Activated CD8-positive, alpha-beta T cell treated with anti-CD3 and anti-CD28 coated beads for 36 hours (primary cell): ENCODE results near the gene FAM83C. TPM values are rescaled to one million over a fixed set of nuclear protein-coding genes. Genes with fewer than 3 reads are reported as not detected.

Experiments used
- ATAC-seq: fragments of 200-7000 bp; cut with Tn5 transposase; one replicate; pipeline ENCODE4 v1.10.0; 2021; ENCODE audit warnings: mild to moderate bottlenecking, moderate library complexity
- CTCF ChIA-PET: fragments of 350-600 bp; sonication (Branson Sonifier 250); formaldehyde crosslinking; loops from one replicate; lab custom pipeline; 2021; ENCODE audit warnings: antibody characterized with exemption; lab: Charles Lee
- POLR2A ChIA-PET: fragments of 350-600 bp; sonication (Branson Sonifier 250); formaldehyde crosslinking; loops from one replicate; lab custom pipeline; 2021; ENCODE audit warnings: antibody characterized with exemption; lab: Charles Lee
- DNase-seq: peaks from one replicate; pipeline ENCODE4 v3.0.0-alpha.2; 2020
- H3K27ac Mint-ChIP-seq: one replicate; pipeline ENCODE4 v1.8.0; 2021; ENCODE audit warnings: mild to moderate bottlenecking, mixed read lengths
- H3K27me3 Mint-ChIP-seq: one replicate; pipeline ENCODE4 v1.8.0; 2021; ENCODE audit warnings: mixed read lengths
- H3K36me3 Mint-ChIP-seq: one replicate; pipeline ENCODE4 v1.8.0; 2021; ENCODE audit warnings: low read depth, mixed read lengths
- H3K4me1 Mint-ChIP-seq: one replicate; pipeline ENCODE4 v1.8.0; 2021; ENCODE audit warnings: low read depth, mixed read lengths
- H3K4me3 Mint-ChIP-seq: one replicate; pipeline ENCODE4 v1.8.0; 2021; ENCODE audit warnings: mild to moderate bottlenecking, moderate library complexity, mixed read lengths
- H3K9me3 Mint-ChIP-seq: one replicate; pipeline ENCODE4 v1.8.0; 2021; ENCODE audit warnings: mixed read lengths
- intact Hi-C: fragments of 100-400 bp; cut with micrococcal nuclease; formaldehyde crosslinking; loops from one replicate; pipeline ENCODE4 v1.10.0; 2022
- total RNA-seq, 2 experiments: library from RNA; stranded (reverse); gene quantifications; one replicate each; pipeline ENCODE4 v1.2.3, GENCODE V29; 2021
- TF ChIP-seq, protein P1 (sequence below): fragments of 200-600 bp; IDR thresholded peaks from one replicate; pipeline ENCODE4 v1.8.0; 2022; ENCODE audit warnings: antibody characterized with exemption, mild to moderate bottlenecking

FAM83C gene
- total RNA-seq, 2 experiments from 2014 or later, result not detected

DNA sequence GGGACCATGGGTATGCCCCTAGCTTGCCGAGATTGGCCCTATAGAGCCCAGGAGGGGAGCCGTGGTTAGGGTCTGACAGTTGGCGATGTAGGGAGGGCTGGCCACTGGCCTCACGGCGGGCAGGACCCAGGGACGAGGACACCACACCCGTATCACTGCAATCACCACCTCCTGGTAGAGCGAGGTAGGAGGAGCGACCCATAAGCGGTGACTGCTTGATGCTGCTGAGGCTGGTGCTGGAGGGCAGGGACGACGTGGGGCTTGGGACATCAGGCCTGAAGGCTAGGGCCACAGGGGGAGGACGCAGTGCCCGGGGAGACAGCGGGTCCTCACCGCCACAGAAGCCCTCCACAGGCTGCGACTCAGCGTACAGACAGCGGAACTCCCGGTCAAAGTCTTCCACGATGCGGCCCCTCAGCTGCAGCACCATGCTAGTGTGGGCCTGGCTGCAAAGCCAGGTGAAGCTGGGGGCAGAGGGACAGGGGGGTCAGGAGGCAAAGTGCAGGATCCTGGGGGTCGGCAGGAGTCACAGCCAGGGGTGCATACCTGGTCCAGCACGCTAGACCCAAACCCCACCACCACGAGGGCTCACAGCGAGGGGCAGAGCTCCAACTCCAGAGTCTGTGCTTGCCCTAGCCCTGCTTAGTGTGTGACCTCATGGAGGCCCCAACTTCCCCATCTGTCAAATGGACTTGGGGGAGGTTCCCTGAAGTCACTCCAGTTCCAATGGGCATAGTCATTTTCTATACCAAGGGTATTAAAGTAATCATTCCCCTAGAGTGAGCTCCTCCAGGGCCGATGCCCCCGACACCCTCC, 4.5 kb downstream of the FAM83C start:
- Mint-ChIP-seq H3K27me3 (no peaks in the 10 kb centered on the region), H3K4me3 (no peak overlapping the region), H3K4me1 (peaks cover 22% of the 10 kb centered on the region), H3K9me3 (no peaks in the 10 kb centered on the region), H3K36me3 (peaks cover 10% of the 10 kb centered on the region), H3K27ac (no peak overlapping the region)
- ChIA-PET POLR2A (interaction anchor here (1.0 kb wide), 1 partner anchor 11 kb away, joined by 3 read pairs; no protein-coding TSS in a partner anchor), CTCF (interaction anchor here (1.0 to 2.8 kb wide), 3 partner anchors 15 to 176 kb away, joined by 3 to 13 read pairs (median 7); no protein-coding TSS in a partner anchor)
- ATAC-seq (no peak), DNase-seq (no peak)
- intact Hi-C loops, result no loop called here
- TF ChIP-seq, protein P1, sequence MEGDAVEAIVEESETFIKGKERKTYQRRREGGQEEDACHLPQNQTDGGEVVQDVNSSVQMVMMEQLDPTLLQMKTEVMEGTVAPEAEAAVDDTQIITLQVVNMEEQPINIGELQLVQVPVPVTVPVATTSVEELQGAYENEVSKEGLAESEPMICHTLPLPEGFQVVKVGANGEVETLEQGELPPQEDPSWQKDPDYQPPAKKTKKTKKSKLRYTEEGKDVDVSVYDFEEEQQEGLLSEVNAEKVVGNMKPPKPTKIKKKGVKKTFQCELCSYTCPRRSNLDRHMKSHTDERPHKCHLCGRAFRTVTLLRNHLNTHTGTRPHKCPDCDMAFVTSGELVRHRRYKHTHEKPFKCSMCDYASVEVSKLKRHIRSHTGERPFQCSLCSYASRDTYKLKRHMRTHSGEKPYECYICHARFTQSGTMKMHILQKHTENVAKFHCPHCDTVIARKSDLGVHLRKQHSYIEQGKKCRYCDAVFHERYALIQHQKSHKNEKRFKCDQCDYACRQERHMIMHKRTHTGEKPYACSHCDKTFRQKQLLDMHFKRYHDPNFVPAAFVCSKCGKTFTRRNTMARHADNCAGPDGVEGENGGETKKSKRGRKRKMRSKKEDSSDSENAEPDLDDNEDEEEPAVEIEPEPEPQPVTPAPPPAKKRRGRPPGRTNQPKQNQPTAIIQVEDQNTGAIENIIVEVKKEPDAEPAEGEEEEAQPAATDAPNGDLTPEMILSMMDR, result no peak

DNA sequence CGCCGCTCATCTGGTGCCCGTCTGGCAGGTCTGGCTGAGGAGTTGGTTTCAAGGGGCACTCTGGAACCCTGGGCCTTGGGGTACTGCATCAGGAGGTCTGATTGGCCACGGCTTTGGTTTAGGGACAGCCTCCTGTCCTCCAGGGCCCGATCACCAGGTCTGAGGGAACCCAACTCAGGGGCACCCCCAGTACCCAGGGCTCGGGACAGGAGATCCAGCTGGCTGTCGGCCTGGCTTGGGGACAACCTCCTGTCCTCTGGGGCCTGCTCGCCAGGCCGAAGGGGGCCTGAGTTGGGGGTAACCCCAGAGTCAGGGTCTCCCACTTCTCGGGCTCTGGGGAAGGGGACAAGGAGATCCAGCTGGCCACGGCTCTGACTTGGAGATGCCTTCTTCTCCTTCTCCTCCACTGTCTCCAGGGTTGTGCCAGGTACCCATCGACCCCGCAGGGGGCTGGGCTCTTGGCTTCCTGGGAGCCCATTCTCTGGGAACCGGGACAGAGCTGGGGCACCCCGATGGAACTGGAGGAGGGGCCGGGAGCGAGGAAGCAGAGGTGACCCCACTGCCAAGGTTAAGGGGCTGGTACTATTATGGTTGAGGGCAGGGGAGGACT, 5.2 kb downstream of the FAM83C start:
- Mint-ChIP-seq H3K27me3 (no peaks in the 10 kb centered on the region), H3K36me3 (peaks cover 15% of the 10 kb centered on the region), H3K4me1 (peaks cover 27% of the 10 kb centered on the region), H3K4me3 (no peak overlapping the region), H3K9me3 (no peaks in the 10 kb centered on the region), H3K27ac (no peak overlapping the region)
- ATAC-seq (no peak), DNase-seq (no peak)
- intact Hi-C loops, result no loop called here
- ChIA-PET CTCF (interaction anchor here (1.7 kb wide), 1 partner anchor 17 kb away, joined by 7 read pairs; no protein-coding TSS in a partner anchor), POLR2A (interaction anchor here (0.6 to 1.2 kb wide), 3 partner anchors 12 to 675 kb away, joined by 3 read pairs; no protein-coding TSS in a partner anchor)
- TF ChIP-seq, protein P1, result no peak

DNA sequence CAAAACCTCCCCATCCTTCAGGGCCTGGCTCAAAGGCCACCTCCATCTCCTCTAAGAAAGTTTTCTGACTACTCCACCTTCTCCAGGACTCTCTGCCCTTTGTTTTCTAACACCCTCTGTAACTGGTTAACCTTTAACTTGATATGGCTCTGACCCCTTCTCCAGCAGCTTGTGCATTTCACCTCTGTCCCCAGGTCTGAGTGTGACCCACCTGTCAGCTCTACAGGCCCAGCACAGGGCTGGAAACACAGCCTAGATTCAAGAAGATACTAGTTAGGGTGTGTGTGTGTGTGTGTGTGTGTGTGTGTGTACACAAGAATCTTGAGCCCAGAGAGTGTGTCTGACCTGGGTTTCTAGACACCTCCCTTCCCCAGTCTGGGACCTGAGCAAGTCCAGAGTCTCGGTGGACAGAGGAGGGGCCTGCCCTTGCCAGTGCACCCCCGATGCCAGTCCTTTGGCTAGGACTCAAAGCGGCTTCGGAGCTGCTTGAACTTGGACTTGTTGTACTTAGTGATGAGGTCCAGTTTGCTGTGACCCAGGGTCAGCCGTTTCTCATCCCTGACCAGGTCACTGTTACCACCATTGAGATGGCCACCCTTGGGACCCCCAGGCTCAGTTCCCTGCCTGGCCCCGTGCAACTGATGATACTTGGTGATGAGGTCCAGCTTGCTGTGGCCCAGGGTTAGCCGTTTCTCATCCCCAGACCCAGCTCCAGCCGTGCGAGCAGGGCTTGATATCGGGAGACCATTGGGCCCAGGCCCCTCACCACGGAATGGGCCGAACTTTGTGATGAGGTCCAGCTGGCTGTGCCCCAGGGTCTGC, 5.9 kb downstream of the FAM83C start:
- intact Hi-C loops, result no loop called here
- POLR2A ChIA-PET, result interaction anchor here (0.6 to 1.2 kb wide), 3 partner anchors 13 to 675 kb away, joined by 3 read pairs; no protein-coding TSS in a partner anchor

DNA sequence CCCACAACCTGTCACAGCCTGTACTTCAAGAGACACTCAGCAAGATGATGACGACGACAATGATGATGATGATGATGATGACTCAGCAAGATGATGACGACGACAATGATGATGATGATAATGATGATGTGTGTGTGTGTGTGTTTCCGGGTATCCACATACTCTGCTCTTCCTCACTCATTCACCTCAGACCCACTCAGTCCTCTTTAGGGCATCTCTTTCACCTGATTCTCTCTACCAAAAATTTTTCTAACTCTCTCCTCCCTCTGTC, 6.5 kb downstream of the FAM83C start:
- POLR2A ChIA-PET, result interaction anchor here (1.2 kb wide), 1 partner anchor 18 kb away, joined by 3 read pairs; no protein-coding TSS in a partner anchor
- intact Hi-C loops, result no loop called here
- H3K9me3 Mint-ChIP-seq, result no peaks in the 10 kb centered on the region

More for the DNA sequence above, 5.9 kb downstream of the FAM83C start:
- TF ChIP-seq, protein P1, result no peak
- H3K36me3 Mint-ChIP-seq, result peaks cover 20% of the 10 kb centered on the region
- H3K27me3 Mint-ChIP-seq, result no peaks in the 10 kb centered on the region
- DNase-seq (no peak), ATAC-seq (no peak)
- H3K9me3 Mint-ChIP-seq, result no peaks in the 10 kb centered on the region
- peak overlapping the region; percentile 85 for H3K4me3 Mint-ChIP-seq
- CTCF ChIA-PET, result interaction anchor here (1.7 kb wide), 1 partner anchor 17 kb away, joined by 7 read pairs; no protein-coding TSS in a partner anchor
- H3K4me1 Mint-ChIP-seq, result peaks cover 30% of the 10 kb centered on the region
- peak overlapping the region; percentile 92 for H3K27ac Mint-ChIP-seq

More for the DNA sequence above, 6.5 kb downstream of the FAM83C start:
- ATAC-seq (no peak), DNase-seq (peak; percentile 21)
- CTCF ChIA-PET, result no interaction called here
- Mint-ChIP-seq H3K27ac (peak overlapping the region; percentile 92), H3K4me1 (peaks cover 30% of the 10 kb centered on the region), H3K4me3 (peak overlapping the region; percentile 85), H3K36me3 (peaks cover 21% of the 10 kb centered on the region), H3K27me3 (no peaks in the 10 kb centered on the region)
- TF ChIP-seq, protein P1, result no peak
